Measurements from ENCODE around the gene TRIM2.
A peak's percentile ranks its signal among the peaks of the same experiment; 100 is the strongest.

Gene TRIM2

DNA sequence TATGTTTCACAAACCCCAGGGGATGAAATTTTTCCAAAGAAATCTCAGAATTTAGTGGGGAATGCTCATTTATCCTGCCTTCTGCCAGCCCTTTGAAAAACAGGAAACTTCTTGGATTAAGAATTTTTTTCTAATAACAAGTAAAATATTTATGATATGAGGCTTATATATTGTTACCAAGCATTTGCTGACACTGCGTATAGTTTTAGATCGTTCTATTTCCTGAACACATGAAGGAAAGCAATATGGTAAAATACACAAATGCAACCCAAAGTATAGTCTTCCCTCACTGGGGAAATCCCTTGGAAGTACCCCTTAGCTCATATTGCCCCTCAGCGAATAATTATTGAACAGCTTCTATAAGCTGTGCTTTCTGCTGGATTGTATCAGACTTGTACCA lies 85.9 kb downstream of the TRIM2 start:
- no peak for DNase-seq

DNA sequence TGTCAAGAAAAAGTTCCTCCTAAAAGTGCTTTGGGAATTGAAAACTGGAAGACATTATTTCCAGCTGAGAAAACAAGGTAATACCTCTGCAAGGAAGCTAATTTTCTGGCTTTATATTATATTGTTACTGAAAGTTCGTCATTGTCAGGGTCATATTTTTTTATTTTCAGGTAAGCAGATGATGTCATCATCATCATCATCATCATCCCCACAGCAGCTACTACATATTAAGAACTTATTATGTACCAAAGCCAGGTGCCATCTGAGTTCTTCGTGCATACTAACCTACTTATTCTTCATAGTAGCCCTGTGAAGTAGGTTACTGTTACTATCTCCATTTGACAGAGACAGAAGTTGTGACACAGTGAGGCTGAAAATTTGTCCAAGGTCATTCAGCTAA lies 87.3 kb downstream of the TRIM2 start:
- DNase-seq: no peak

DNA sequence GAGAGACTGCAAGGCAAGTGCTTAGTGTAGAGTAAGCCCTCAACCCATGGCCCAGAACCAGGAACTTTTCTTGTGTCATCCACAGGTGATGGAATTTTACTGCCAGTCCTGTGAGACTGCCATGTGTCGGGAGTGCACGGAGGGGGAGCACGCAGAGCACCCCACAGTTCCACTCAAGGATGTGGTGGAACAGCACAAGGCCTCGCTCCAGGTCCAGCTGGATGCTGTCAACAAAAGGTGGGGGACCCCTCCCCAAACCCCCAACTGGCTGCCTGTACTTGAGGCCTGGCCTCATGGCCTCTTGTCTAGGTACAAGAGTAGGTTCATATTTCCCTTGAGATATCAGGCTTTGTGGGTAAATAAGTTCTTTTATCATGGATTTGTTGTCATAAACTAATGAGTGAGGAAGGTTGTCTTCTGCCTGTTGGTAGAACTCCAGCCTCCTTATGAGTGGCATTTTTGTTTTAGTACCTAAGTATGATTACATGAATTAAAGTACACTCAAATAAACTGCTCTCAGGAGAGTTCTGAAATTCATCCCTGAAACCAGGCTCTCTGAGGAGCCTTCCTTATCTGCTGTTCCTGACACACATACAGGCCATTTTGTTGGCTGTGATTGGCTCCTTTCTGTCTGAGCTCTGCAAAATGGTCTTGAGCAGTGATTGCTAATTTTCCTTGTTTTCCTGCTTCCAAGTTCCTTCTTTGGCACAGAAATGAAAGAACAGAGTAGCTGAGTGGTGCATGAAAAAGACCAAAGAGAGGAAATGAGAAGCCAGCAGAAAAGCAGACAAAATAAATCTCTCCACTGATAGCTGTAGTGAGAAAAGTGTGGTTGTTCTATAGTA lies 88.9 kb downstream of the TRIM2 start:
- DNase-seq: no peak

DNA sequence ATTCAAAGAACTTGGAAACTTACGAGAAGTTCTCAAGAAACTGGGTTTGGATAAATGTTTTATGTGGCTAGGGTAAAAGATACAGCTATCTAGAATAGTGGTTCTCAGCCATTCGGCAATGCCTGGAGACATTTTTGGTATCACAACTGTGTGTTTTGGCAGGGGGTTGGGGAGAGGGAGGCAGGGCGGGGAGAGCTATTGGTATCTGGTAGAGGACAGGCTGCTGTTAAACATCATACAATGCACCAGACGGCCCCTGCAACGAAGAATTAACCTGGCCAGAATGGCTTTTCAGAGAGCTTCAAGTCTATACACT lies 89.5 kb downstream of the TRIM2 start:
- no peak for DNase-seq

- DNase-seq: no peak
These were observed 90.4 kb downstream of the TRIM2 start for GRCh38 chr4:153294631-153295030.

DNA sequence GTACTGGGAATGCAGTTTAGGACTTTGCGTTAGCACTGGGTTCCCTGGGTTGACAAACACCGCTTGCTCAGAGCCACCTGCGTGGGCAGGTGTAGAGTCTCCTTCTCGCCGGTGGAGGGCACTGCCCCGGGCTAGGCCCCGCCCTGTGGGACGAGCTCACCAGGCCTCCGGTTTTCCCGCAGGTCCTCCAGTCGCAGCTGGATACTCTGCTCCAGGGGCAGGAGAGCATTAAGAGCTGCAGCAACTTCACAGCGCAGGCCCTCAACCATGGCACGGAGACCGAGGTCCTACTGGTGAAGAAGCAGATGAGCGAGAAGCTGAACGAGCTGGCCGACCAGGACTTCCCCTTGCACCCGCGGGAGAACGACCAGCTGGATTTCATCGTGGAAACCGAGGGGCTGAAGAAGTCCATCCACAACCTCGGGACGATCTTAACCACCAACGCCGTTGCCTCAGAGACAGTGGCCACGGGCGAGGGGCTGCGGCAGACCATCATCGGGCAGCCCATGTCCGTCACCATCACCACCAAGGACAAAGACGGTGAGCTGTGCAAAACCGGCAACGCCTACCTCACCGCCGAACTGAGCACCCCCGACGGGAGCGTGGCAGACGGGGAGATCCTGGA lies 91.0 kb downstream of the TRIM2 start:
- no peak for DNase-seq

DNA sequence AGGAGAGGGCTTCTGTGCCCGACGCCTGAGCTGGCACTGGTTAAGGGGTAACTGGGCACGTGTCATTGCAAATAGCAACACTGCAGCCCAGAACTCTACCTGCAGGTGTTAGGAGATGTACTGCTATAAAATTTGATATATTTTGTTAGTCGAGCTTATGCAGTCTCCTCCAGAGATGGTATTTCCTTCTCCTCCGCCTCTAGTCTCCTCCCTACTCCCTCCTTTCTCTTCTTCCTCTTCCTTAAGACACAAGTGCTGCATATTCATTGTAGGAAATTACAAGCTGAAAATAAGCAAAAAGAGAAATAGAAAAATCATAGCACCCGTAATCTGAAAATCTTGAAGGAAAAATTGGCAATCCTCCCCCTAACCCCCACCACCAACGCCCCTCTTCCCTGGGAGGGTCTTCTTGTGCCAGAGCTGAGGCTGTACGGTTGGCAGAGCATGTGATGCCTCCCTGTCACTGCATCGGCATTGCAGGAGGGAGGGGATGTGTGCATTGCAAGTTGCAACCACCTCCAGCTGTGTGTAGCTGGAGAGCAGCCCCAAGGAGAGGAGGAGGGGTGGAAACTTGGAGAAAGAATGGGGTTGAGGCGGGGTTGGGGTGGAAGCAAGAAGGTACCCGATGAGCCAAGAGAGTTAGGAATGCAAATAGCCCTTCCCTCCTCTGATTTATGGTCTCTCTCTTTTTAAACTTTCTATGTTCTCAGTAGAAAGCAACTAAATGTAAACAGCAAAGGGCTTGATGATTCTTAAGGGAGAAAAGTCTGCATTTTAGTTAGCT lies 92.0 kb downstream of the TRIM2 start:
- peak; percentile 71 for DNase-seq

DNA sequence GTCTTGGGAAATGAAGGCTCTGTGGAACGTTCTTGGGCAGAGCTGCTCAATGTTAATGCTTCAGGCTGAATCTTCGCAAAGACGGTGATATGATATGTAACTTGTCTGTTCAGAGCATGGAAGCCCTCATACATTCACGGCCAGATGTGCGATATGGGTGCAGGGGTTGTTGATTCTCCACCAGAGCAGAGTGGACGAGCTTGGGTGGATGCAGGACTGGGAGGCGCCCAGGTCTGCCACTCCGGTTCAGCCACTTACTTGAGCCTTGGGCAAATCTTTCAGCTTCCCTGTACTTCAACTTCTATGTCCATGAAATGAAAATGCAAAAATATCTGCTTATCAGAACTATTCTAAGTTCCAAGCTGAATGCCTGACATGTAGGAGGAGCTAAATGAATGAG lies 92.9 kb downstream of the TRIM2 start:
- no peak for DNase-seq

DNA sequence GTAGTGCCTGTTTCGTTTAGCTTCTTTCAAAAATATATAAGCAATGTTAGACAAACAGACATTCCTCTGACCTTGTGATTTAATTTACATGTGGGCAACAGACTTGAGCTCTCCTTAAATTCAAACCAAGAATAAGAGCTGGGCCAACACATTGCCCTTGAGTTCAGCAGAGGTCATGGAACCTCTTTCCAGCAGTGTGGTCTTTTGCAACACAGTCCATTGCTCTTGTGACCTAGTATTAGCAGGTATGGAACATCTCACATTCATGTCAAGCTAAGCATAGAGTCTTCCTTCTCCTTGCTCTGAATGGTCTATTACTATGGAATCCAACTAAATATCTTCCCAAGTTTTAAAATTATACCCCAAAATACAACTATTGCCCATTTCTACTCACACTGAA lies 106.5 kb downstream of the TRIM2 start:
- DNase-seq: no peak

DNA sequence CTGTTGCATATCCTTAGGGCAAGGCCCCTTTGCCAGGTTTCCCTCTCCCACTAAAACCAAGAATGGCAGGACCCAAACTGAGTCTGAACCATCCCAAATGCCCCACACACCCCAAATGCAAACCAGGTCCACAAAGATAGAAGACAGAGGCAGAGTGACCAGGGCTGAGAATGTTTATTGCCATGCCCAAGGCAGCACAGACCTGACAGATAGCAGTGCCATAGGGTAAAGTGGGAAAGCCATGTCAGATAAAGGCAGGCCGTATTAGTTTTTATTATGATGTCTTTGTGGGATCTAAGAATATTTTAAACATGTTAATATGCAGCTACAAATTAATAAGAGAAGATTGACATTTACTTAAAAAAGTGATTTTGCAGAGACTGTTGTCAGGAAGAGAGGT lies 110.7 kb downstream of the TRIM2 start:
- DNase-seq: no peak

GRCh38 chr4:153318696-153319320 lies 114.6 kb downstream of the TRIM2 start:
- DNase-seq: no peak

- no peak for DNase-seq
These were observed 118.5 kb downstream of the TRIM2 start for GRCh38 chr4:153322791-153323190.

DNA sequence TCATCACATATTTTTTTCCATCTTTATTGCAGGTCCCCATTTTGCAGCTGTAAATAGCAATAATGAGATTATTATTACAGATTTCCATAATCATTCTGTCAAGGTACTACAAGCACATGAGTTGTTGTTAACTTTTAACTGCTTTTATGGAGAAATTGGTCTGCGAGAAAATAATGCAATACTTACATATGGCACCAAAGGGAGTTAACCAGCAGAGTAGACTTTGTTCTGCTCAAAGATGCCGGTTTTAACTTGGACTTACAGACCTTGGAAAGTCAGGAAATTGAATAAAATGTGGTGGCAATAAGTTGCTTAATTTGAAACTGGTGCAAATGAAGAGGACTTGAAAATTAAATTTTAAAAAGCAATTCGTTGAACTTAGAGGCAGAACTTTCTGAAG lies 119.8 kb downstream of the TRIM2 start:
- DNase-seq: no peak

GRCh38 chr4:153325558-153325957 lies 121.3 kb downstream of the TRIM2 start:
- DNase-seq: no peak

DNA sequence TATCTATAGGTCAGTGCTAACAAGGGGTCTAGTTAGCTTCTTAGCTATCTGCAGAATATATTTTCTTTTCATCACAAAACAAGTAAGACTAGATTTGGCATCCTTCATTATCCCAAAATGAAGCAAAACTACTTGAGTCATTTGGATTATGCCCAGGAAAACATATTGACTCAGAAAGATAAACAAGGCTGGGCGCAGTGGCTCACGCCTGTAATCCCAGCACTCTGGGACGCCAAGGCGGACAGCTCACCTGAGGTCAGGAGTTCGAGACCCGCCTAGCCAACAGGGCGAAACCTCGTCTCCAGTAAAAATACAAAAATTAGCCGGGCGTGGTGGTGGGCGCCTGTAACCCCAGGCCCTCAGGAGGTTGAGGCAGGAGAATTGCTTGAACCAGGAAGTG lies 122.3 kb downstream of the TRIM2 start:
- no peak for DNase-seq

DNA sequence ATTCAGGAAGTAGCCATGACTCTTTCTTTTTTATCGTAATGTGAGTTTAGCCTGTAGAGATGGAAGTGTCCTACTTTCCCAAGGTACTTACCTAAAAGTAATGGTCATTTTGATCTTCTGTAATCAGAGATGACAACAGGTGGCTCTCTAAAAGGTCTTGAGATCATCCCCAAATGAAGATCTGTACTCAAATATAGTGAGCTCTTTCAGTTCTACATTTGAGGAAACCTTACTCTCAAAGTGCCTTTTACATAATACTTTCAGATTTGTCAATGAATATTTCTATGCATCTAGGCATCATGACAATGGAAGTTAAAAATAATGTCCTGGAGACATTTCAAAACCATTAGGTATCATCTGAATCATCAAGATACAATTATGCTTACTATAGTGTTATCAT lies 123.0 kb downstream of the TRIM2 start:
- DNase-seq: no peak

DNA sequence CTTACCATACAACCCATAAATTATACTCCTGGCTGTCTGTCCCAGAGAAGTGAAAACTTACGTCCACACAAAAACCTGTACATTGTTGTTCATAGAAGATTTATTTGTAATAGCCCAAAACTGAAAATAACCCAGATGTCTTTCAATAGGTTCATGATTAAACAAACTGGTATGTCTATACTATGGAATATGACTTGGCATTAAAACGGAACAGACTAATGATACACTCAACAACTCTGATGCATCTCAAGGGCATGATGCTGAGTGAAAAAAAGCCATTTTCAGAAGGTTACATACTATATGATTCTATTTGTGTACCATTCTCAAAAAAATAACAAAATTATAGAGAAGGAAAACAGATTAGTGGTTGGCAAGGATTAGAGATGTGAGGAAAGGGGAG lies 128.7 kb downstream of the TRIM2 start:
- no peak for DNase-seq

- no peak for DNase-seq
These were observed 129.6 kb downstream of the TRIM2 start for GRCh38 chr4:153333874-153334273.

DNA sequence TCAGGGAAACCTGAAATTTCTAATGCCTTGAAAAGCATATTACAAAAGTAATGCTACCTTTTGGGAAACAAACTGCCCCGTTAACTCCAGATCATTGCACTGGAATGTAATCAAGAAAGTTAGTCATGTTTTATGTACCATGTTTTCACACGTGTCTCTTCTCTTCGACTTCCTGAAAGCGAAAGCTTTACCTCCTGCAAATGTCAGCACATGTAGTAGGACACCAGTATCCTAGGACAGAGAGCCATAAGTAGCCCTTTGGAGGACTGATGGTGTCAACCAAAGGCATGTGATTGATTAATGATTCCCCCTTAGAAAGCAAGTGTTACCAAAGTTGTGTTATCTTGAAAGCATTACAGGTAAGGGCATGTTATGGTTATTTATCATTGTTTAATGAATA lies 131.4 kb downstream of the TRIM2 start:
- no peak for DNase-seq

DNA sequence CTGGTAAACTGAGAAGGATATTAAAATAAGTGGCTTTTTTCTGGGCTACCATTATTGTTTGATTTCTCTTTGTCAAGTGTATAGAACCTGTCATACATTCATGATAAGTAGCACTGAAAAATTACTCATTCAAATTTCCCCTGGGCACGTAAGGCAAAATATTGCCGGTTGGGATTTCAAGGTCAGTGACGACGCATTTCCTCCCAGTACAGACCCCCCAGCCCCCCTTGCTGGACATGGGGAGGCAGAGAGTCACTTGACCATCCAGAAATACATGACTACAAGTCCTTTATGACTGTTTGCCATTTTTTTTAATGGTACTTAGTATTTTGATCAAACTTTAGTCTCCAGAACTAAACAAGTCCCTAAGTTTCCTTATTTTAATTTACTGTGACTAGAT lies 133.4 kb downstream of the TRIM2 start:
- no peak for DNase-seq

DNA sequence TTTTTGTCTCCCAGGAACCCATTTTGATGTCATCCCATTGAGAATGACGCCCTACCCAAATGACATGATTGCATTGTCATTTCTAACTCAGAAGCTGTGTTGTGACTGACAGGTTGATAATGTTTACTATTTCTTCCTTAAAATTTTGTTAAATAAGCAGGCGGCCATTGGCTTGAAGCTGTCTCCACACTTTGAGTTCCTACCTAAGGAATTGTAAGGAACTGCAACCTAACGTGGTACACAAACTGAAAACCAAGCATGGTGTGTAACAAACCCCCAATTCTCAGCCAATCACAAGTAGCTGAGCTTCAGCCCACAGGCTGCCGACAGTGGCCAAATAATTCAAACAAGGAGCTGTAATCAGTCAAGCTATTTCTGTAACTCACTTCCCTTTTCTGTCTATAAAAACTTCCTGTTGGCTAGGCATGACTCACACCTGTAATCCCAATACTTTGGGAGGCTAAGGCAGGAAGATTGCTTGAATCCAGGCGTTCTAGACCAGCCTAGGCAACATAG lies 137.4 kb downstream of the TRIM2 start:
- DNase-seq: no peak

- no peak for DNase-seq
These were observed 138.7 kb downstream of the TRIM2 start for GRCh38 chr4:153342751-153343552.

Data from left hindlimb (tissue), 1 donor.